NOMO-1 treated with DMSO at 0.1 percent for 48 hours (cell line): Measurements from ENCODE around the gene S100G.
"Not testable (repeated sequence)": the region's sequence is repeated elsewhere in the genome, so short reads cannot be mapped to it uniquely, and the experiment has no call there.

Experiments used
- DNase-seq: peaks from one replicate; lab custom pipeline; 2025; ENCODE audit not compliant: unreplicated experiment; lab: John Stamatoyannopoulos, UW

S100G gene

GRCh38 chrX:16649858-16650257, at the start of gene S100G:
Gene S100G, plus strand, starts transcription at chrX:16650158. Its CDS starts 849 bp downstream, at chrX:16651007.
- DNase-seq, result no peak

- no peak for DNase-seq
Measured at GRCh38 chrX:16601885-16602284, 48.1 kb upstream of the S100G start.

- DNase-seq, result not testable (repeated sequence)
Measured at GRCh38 chrX:16603235-16603634, 46.7 kb upstream of the S100G start.

GRCh38 chrX:16603822-16604221, 46.1 kb upstream of the S100G start:
- DNase-seq, result no peak

GRCh38 chrX:16604337-16604736, 45.6 kb upstream of the S100G start:
- DNase-seq, result no peak

GRCh38 chrX:16606142-16606720, 43.7 kb upstream of the S100G start:
- no peak for DNase-seq

DNA sequence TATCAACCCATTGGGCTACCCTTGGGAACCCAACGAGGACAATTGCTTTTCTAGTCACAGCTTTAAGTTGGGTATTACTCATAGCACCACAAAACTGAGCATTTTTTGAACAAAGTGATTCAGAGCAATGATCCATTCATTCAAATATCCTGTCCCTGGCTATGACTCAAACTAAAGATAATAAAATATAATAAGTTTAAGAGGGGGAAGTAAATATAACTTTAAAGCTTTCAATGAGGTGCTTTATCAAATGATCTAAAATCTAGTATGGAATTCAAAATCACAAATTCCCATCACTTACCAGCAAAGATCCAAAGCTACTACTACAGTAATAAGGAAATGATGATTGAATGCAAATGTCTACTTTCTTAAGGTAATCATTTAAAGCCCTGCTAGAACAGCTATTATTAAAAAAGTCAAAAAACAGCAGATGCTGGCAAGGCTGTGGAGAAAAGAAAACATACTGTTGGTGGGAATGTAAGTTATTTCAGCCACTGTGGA, 39.8 kb upstream of the S100G start:
- no peak for DNase-seq

GRCh38 chrX:16610654-16611053, 39.3 kb upstream of the S100G start:
- DNase-seq, result not testable (repeated sequence)

- no peak for DNase-seq
Measured at GRCh38 chrX:16612257-16612897, 37.6 kb upstream of the S100G start.

DNA sequence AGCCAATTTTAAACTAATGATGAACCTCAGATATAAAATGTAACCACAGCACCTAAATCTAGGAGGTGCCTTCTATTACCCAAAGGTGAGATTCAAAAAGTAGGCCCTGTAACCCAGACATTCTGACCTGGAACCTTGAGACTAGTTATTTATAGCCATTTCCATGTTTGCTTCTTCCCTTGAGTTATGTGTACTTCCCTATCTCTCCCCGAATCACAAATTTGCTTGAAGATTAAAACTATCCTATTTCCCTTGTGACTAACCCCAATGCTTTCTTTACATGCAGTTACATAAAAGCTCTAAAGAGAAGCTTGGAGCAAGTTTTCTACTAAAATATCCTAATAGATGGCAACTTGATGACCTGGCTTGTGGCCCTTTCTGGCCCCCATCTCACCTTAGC, 32.6 kb upstream of the S100G start:
- DNase-seq, result no peak

- DNase-seq, result no peak
Measured at GRCh38 chrX:16618422-16618821, 31.5 kb upstream of the S100G start.

- DNase-seq, result no peak
Measured at GRCh38 chrX:16619024-16619423, 30.9 kb upstream of the S100G start.

DNA sequence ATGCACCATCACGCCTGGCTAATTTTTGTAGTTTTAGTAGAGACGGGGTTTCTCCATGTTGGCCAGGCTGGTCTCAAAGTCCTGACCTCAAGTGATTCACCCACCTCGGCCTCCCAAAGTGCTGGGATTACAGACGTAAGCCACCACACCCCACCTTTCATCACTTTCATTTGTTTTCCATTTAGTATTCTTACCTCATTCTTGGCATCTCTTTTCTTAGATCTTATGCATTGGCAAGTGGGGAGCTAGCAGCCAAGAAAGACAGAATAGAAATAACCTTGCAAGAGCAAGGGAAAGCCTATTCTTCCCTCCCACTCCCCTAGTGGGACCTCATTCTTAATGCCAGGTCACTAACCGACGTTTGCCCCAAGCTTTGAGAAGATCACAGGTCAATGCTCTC, 21.4 kb upstream of the S100G start:
- not testable (repeated sequence) for DNase-seq

DNA sequence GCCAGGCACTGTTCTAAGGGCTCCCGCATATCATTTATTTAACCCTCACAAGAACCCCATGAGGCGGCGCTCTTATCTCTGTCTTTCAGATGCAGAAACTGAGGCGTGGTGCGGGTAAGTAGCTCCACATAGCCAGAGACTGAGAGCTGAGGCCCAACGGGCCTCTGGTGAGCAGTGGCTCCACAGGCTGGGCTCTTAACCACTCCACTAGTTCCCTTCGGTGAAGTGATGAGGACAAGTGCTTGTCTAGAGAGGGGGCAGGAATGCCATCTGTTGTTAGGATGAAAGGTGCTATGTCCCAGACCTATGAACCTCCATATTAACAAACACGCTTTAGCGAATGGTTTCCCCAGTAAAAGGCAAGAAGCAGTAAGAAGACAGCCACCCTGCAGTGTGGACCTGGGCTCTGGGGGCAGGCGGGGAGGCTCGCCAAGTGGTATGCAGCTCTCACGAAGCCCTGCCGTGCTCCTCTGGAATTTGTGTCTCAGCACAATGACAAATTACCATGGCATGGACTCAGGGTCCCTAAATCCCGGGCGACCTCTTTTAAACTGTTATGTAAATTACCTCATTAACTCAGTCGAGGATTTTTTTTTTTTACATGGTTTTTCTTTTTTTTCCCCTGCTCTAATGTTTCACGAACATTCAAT, 20.9 kb upstream of the S100G start:
- no peak for DNase-seq

GRCh38 chrX:16629909-16630308, 20.0 kb upstream of the S100G start:
- no peak for DNase-seq

- DNase-seq, result no peak
Measured at GRCh38 chrX:16633754-16634153, 16.2 kb upstream of the S100G start.

DNA sequence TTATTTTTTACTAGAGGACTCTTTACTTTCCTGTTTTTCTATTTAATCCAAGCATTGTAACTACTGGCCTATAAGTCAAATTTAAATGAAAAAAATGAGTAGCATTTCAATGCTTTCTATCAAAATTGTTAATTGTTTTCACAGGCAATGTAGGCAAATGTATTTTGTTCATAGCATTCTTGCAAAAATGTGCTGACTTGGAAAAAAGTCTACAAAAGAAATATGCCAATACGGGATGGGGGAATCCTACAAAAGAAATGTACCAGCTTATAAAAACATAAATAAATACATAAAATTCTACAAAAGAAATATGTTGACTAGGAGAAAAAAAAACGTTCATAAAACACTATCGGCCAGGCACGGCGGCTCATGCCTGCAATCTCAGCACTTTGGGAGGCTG, 14.9 kb upstream of the S100G start:
- DNase-seq, result no peak

- DNase-seq, result no peak
Measured at GRCh38 chrX:16635596-16635995, 14.4 kb upstream of the S100G start.

- DNase-seq, result no peak
Measured at GRCh38 chrX:16638533-16638932, 11.4 kb upstream of the S100G start.

DNA sequence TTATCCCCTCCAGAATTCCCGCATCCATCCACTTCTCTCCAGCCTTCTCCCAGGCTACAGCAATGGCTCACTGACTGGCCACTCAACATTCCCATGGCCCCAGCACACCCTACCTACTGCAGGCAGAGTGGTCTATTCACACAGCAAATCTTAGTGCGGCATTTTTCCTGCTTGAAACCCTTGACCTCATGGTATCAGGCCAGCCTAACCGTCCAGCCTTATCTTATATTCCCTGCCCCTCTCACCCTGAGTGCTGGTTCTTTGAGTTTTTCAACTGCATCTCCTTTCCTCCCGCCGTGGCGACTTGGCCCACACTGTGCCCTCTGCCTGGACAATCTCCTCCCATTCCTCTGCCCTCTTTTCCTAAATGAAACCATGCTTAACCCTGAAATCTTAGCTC, 10.0 kb upstream of the S100G start:
- no peak for DNase-seq

- DNase-seq, result no peak
Measured at GRCh38 chrX:16640823-16641222, 9.1 kb upstream of the S100G start.

GRCh38 chrX:16643176-16643575, 6.8 kb upstream of the S100G start:
- peak; percentile 41 for DNase-seq
